ENCODE results near the gene SAFB.
A peak's percentile ranks its signal among the peaks of the same experiment; 100 is the strongest.

Gene SAFB

DNA sequence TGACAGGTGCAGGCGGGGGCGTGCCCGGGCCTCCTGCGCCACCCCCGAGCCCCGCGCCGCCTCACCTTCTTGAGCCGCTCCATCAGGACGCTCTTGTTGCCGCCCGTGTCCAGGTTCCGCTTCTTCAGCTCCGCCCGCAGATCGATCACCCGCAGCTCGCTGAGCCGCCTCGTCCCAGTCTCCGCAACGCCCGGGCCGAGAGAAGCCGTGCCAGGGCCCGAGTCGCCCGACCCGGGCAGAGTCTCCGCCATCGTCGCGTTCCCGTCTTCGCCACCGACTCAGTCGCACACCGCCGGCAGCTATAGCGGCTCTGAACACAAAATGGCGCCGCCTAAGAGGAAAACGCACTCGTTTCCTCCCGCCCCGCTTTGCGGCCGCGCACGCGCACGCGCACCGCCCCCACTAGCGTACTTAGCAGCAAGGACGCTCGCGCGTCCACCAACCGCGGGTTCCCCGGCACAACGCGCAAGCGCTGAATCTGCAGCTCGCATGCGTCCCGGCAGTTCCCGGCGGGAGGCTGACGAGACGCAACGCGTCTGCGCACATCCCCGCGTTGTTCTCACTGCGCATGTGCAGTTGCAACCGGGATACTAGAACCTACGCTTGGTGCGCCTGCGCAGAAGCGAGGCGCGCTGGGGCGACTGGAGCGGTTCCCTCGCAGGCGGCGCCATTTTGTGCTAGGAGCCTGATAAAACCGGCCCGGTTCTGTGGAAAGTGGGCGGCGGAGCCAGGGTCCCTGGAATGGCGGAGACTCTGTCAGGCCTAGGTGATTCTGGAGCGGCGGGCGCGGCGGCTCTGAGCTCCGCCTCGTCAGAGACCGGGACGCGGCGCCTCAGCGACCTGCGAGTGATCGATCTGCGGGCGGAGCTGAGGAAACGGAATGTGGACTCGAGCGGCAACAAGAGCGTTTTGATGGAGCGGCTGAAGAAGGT lies at the start of gene SAFB, which contains the start of gene SAFB2:
Gene SAFB (plus strand): TSS at position 619 of the 932 bp plus-strand sequence. CDS start 123 bp downstream, at position 742.
Gene SAFB2 (minus strand): TSS at position 312 of the 932 bp plus-strand sequence. CDS start 61 bp downstream, at position 251.
- ChIA-PET POLR2A (interaction anchor here (0.5 to 1.6 kb wide), 12 partner anchors 8 to 776 kb away, joined by 3 to 11 read pairs (median 3); partner anchors contain the start of gene RPL36), CTCF (interaction anchor here (1.2 to 1.7 kb wide), 3 partner anchors 64 to 68 kb away, joined by 3 to 6 read pairs (median 4); partner anchors contain the start of gene RPL36)
- peak; percentile 99 for DNase-seq (ENCODE audit: extremely low spot score)
- no peak for TF ChIP-seq CTCF (IDR thresholded peaks at IDR 0.05; ENCODE audit: control extremely low read depth, extremely low read depth, low read depth, missing control alignments)

- ChIA-PET CTCF (no interaction called here), POLR2A (no interaction called here)
- TF ChIP-seq CTCF (IDR thresholded peaks at IDR 0.05; ENCODE audit: control extremely low read depth, extremely low read depth, low read depth, missing control alignments): no peak
- DNase-seq (ENCODE audit: extremely low spot score): no peak
Measured at GRCh38 chr19:5575590-5575989, 47.3 kb upstream of the SAFB start.

- POLR2A ChIA-PET: no interaction called here
- TF ChIP-seq CTCF (IDR thresholded peaks at IDR 0.05; ENCODE audit: control extremely low read depth, extremely low read depth, low read depth, missing control alignments): peak; percentile 95
- CTCF ChIA-PET: interaction anchor here (0.8 to 0.9 kb wide), 2 partner anchors 17 to 524 kb away, joined by 3 read pairs; no protein-coding TSS in a partner anchor
- peak; percentile 90 for DNase-seq (ENCODE audit: extremely low spot score)
Measured at GRCh38 chr19:5578097-5578846, 44.6 kb upstream of the SAFB start.

DNA sequence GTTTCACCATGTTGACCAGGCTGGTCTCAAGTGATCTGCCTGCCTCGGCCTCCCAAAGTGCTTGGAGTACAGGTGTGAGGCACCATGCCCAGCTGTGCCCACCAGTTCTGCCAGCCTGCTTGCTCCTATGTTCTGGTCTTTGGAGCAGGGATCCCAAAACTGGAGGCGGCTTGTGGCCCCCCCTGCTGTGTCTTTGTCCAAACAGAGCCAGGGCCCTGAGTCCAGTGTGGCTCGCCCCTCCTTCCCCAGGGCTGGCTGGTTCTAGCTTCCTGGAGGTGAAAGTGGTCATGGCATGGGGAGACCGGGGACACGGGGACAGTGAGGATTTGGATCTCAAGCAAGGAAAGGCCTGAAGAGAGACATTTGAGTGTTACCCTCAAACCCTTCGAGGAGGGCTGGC lies 43.6 kb upstream of the SAFB start:
- ChIA-PET CTCF (interaction anchor here (0.8 to 1.1 kb wide), 3 partner anchors 16 to 525 kb away, joined by 3 to 5 read pairs (median 3); no protein-coding TSS in a partner anchor), POLR2A (no interaction called here)
- DNase-seq (ENCODE audit: extremely low spot score): no peak
- no peak for TF ChIP-seq CTCF (IDR thresholded peaks at IDR 0.05; ENCODE audit: control extremely low read depth, extremely low read depth, low read depth, missing control alignments)

DNA sequence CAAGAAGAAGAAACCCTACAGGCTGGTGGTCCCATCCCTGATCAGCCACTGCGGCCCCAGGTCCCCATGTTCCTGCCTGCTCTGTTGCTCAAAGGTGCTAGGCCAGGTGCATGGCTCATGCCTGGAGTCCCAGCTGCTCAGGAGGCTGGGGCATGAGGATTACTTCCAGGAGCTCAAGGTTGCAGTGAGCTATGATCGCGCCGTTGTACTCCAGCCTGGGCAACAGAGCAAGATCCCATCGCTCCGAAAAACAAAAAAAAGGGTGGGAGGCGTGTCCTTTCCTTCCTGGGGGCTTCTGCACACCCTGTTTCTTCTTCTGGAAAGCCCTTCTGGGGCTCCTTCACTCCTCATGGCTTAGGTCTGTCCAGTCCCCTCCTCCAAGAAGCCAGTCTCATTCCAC lies 43.2 kb upstream of the SAFB start:
- TF ChIP-seq CTCF (IDR thresholded peaks at IDR 0.05; ENCODE audit: control extremely low read depth, extremely low read depth, low read depth, missing control alignments): no peak

GRCh38 chr19:5580161-5580571 lies 42.7 kb upstream of the SAFB start:
- ChIA-PET CTCF (interaction anchor here (0.6 to 0.7 kb wide), 2 partner anchors 10 to 18 kb away, joined by 3 read pairs; no protein-coding TSS in a partner anchor), POLR2A (interaction anchor here (0.6 kb wide), 1 partner anchor 375 kb away, joined by 5 read pairs; no protein-coding TSS in a partner anchor)
- DNase-seq (ENCODE audit: extremely low spot score): no peak
- TF ChIP-seq CTCF (IDR thresholded peaks at IDR 0.05; ENCODE audit: control extremely low read depth, extremely low read depth, low read depth, missing control alignments): no peak

More for the DNA sequence above, 43.2 kb upstream of the SAFB start:
- CTCF ChIA-PET: interaction anchor here (0.6 to 1.1 kb wide), 4 partner anchors 10 to 525 kb away, joined by 3 to 5 read pairs (median 3); no protein-coding TSS in a partner anchor
- no peak for DNase-seq (ENCODE audit: extremely low spot score)
- POLR2A ChIA-PET: interaction anchor here (0.6 kb wide), 1 partner anchor 375 kb away, joined by 5 read pairs; no protein-coding TSS in a partner anchor

All from GM10248 (cell line).